Epithelial cell of esophagus (primary cell): ENCODE measurements around the gene NME3.
A peak's percentile ranks its signal among the peaks of the same experiment; 100 is the strongest.

Experiments used
- DNase-seq: peaks from one replicate; pipeline ENCODE4 v3.0.0; 2010; ENCODE audit warnings: low read depth
- H3K4me3 ChIP-seq: 2 replicates; pipeline ENCODE4 v1.5.1; 2011; ENCODE audit warnings: mild to moderate bottlenecking, low read length, control low read depth
- TF ChIP-seq, protein P1 (sequence below): IDR thresholded peaks from 2 replicates; pipeline ENCODE4 v1.5.1; 2011; ENCODE audit warnings: low read depth, mild to moderate bottlenecking, low read length, control low read depth, inconsistent platforms; ENCODE audit not compliant: insufficient read depth; ENCODE audit errors: missing control alignments

The NME3 gene

GRCh38 chr16:1729445-1729844 lies 41.9 kb downstream of the NME3 start:
- no peak overlapping the region for H3K4me3 ChIP-seq
- no peak for DNase-seq
- TF ChIP-seq, protein P1, sequence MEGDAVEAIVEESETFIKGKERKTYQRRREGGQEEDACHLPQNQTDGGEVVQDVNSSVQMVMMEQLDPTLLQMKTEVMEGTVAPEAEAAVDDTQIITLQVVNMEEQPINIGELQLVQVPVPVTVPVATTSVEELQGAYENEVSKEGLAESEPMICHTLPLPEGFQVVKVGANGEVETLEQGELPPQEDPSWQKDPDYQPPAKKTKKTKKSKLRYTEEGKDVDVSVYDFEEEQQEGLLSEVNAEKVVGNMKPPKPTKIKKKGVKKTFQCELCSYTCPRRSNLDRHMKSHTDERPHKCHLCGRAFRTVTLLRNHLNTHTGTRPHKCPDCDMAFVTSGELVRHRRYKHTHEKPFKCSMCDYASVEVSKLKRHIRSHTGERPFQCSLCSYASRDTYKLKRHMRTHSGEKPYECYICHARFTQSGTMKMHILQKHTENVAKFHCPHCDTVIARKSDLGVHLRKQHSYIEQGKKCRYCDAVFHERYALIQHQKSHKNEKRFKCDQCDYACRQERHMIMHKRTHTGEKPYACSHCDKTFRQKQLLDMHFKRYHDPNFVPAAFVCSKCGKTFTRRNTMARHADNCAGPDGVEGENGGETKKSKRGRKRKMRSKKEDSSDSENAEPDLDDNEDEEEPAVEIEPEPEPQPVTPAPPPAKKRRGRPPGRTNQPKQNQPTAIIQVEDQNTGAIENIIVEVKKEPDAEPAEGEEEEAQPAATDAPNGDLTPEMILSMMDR: no peak

GRCh38 chr16:1729026-1729425 lies 42.3 kb downstream of the NME3 start:
- TF ChIP-seq, protein P1: no peak
- H3K4me3 ChIP-seq: no peak overlapping the region
- DNase-seq: no peak

GRCh38 chr16:1727651-1728624 lies 43.4 kb downstream of the NME3 start:
- DNase-seq: no peak
- no peak overlapping the region for H3K4me3 ChIP-seq
- TF ChIP-seq, protein P1: no peak

- no peak for DNase-seq
- no peak overlapping the region for H3K4me3 ChIP-seq
- TF ChIP-seq, protein P1: no peak
Observed at GRCh38 chr16:1726661-1727502, 44.5 kb downstream of the NME3 start.

- no peak overlapping the region for H3K4me3 ChIP-seq
- TF ChIP-seq, protein P1: no peak
- no peak for DNase-seq
Observed at GRCh38 chr16:1724491-1724890, 46.9 kb downstream of the NME3 start.

GRCh38 chr16:1723450-1724147 lies 47.7 kb downstream of the NME3 start:
- no peak overlapping the region for H3K4me3 ChIP-seq
- TF ChIP-seq, protein P1: peak; percentile 82
- peak; percentile 52 for DNase-seq
